GM19035 (cell line): ENCODE data around the gene PPIL6.

ENCODE experiments used
- ATAC-seq: cut with Tn5 transposase; IDR thresholded peaks from one replicate; pipeline ENCODE4 v1.9.1; 2021; ENCODE audit not compliant: unreplicated experiment

Gene PPIL6

GRCh38 chr6:109440331-109441068, at the start of gene PPIL6, which contains the start of gene SMPD2:
PPIL6 (minus strand) TSS chr6:109440628; CDS start chr6:109440590, 38 bp downstream.
SMPD2 (plus strand) TSS chr6:109440724; CDS start chr6:109441122, 398 bp downstream.
- peak; percentile 90 for ATAC-seq

- ATAC-seq, result no peak
These were observed 47.6 kb upstream of the PPIL6 start for GRCh38 chr6:109488001-109488400.

GRCh38 chr6:109486068-109486467, 45.6 kb upstream of the PPIL6 start:
- no peak for ATAC-seq

- no peak for ATAC-seq
These were observed 45.0 kb upstream of the PPIL6 start for GRCh38 chr6:109485266-109485935.

- no peak for ATAC-seq
These were observed 43.7 kb upstream of the PPIL6 start for GRCh38 chr6:109484122-109484521.

GRCh38 chr6:109483735-109484057, 43.3 kb upstream of the PPIL6 start:
- peak; percentile 3 for ATAC-seq

- peak; percentile 89 for ATAC-seq
These were observed 42.7 kb upstream of the PPIL6 start, which contains the start of gene ZBTB24 for GRCh38 chr6:109482905-109483734. ZBTB24 (minus strand) TSS chr6:109483219; CDS start chr6:109482026, 1,193 bp downstream.

GRCh38 chr6:109480993-109481480, 40.6 kb upstream of the PPIL6 start:
- no peak for ATAC-seq

GRCh38 chr6:109478841-109479624, 38.6 kb upstream of the PPIL6 start:
- ATAC-seq, result no peak

GRCh38 chr6:109478222-109478805, 37.9 kb upstream of the PPIL6 start:
- no peak for ATAC-seq

- ATAC-seq, result no peak
These were observed 37.3 kb upstream of the PPIL6 start for GRCh38 chr6:109477725-109478124.

- ATAC-seq, result no peak
These were observed 36.8 kb upstream of the PPIL6 start for GRCh38 chr6:109477184-109477583.

GRCh38 chr6:109475625-109476024, 35.2 kb upstream of the PPIL6 start:
- ATAC-seq, result no peak

GRCh38 chr6:109474995-109475394, 34.6 kb upstream of the PPIL6 start:
- ATAC-seq, result no peak

GRCh38 chr6:109473120-109473519, 32.7 kb upstream of the PPIL6 start:
- no peak for ATAC-seq

GRCh38 chr6:109472132-109472995, 31.9 kb upstream of the PPIL6 start:
- ATAC-seq, result no peak

GRCh38 chr6:109471105-109471810, 30.8 kb upstream of the PPIL6 start:
- ATAC-seq, result no peak

GRCh38 chr6:109469591-109470189, 29.3 kb upstream of the PPIL6 start:
- no peak for ATAC-seq
